GM12874 (cell line): ENCODE results near the gene MAPK10.

ENCODE experiments used
- CTCF ChIP-seq: IDR thresholded peaks from 2 replicates; pipeline ENCODE4 v1.5.1; 2011; ENCODE audit warnings: low read depth, mild to moderate bottlenecking, control low read depth, low read length, moderate library complexity; ENCODE audit not compliant: insufficient read depth

Gene MAPK10

GRCh38 chr4:86099348-86099747 is 260.5 kb downstream of the MAPK10 start:
- no peak for TF ChIP-seq CTCF

DNA sequence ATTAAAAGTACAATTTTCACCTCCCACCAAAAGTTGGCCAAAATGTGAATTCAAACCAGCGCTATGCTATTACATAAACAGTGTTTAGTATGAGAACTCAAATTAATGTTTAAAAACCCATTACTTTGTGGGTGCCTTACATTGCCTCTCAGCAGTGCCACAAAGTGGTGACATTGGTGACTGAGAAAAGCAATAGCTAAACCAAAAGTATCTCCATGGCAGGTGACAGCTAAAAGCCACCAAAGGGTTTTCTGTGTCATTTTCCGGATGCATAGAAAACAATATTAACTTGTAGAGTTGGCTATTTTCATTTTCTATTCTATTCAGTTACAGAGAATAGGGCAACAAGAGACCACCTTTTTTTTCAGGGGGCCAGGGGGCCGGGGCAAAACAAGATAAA is 261.2 kb downstream of the MAPK10 start:
- no peak for TF ChIP-seq CTCF

DNA sequence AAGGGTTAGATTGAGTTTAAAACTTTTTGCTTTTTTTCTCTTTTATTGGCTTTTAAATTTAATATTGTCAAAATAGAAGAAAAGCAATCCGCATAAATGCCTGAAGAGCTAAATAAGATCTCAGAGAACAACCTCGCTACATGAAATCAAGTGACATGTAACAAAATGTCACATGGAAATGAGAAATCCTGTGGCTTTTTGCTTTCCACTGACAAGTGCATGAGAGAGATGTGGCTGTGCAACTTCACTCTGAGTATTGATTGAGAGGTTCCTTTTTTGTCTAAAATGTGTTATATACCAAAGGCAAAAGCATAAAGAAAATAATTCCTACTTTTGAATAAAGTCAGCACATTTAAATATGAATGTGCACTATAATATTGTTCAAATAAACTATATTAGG is 263.5 kb downstream of the MAPK10 start:
- no peak for TF ChIP-seq CTCF

- no peak for TF ChIP-seq CTCF
Observed at GRCh38 chr4:86092684-86093083, 267.2 kb downstream of the MAPK10 start.

GRCh38 chr4:86091201-86091600 is 268.7 kb downstream of the MAPK10 start:
- TF ChIP-seq CTCF = no peak

DNA sequence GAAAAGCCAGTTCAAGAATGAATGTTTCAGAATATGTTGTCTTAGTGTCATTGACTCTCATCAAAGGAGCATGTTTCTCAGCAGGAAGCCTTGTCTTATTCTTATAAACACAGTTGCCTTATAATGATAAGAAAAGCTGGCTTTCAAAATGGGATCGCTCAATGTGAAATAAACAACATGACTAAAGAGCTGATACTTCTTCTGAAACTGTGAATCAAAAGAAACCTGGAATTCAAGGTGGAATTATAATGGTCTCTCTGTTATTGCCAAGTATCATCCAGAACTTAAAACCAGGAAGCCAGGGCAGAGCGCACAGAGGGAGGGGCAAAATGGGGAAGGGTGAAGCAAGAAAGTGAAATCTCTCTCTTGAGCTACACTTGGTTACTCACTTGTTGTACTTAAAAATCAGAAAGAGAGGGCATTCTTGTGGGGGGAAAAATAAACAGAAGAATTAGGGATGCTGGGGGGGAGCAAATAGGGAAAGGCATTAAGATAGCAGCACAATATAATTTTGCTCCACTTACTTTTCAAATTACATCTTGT is 270.0 kb downstream of the MAPK10 start:
- TF ChIP-seq CTCF = no peak

GRCh38 chr4:86089053-86089452 is 270.8 kb downstream of the MAPK10 start:
- TF ChIP-seq CTCF = no peak
